ENCODE results near the gene SHROOM3. TPM values are rescaled to one million over a fixed set of nuclear protein-coding genes. Genes with fewer than 3 reads are reported as not detected.

The SHROOM3 gene
- total RNA-seq, 1 experiment from 2014 or later: 27.6 TPM

DNA sequence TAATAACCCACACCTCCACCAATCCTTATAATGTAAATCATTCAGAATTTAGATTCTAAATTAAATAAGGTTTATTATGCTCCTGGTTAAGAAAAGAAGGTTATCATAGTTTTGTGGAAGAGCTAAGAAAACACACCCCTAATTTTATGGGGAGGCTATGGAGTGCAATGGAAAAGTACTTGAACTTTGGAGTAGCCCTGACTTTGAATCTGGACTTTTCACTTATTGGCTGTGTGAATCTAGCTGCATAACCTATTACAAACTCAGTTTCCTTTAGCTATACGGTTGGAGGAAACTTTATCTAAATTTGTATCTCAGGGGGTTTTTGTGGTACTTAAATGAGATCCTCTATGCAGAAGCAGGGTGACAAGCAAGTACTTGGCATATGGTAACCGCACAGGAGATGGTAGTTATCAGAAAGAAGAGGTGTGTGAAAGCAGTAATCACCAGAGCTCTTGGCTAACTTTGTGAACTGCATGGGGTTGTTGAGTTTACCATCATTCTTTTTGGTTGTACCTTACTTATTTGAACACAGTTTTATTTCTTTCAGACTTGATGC, 143.1 kb downstream of the SHROOM3 start:
- Histone ChIP-seq H3K23me2 (ENCODE audit: insufficient read length, low read depth, low read length, poor library complexity, severe bottlenecking) (no peaks in the 10 kb centered on the region), H4K91ac (ENCODE audit: insufficient read length, low read depth, low read length) (no peak overlapping the region), H3K14ac (ENCODE audit: insufficient read depth, low read length) (no peak overlapping the region), H3K9me3 (ENCODE audit: control insufficient read depth, low read depth, low read length) (no peaks in the 10 kb centered on the region), H2BK20ac (ENCODE audit: low read depth, low read length, poor library complexity, severe bottlenecking) (no peak overlapping the region), H2BK5ac (ENCODE audit: insufficient read length, low read length) (no peak overlapping the region), H3K27ac (ENCODE audit: insufficient read length, low read depth, low read length) (no peak overlapping the region), H4K5ac (ENCODE audit: insufficient read length, low read depth, low read length) (no peak overlapping the region), H2AFZ (ENCODE audit: low read length) (no peak overlapping the region), H3K4me2 (ENCODE audit: insufficient read depth, insufficient read length, low read length) (no peak overlapping the region), H3K23ac (ENCODE audit: insufficient read length, low read depth, low read length) (no peak overlapping the region), H3K18ac (ENCODE audit: insufficient read length, low read depth, low read length) (no peak overlapping the region), H4K20me1 (ENCODE audit: control insufficient read depth, insufficient read depth, insufficient read length) (no peaks in the 10 kb centered on the region), H2BK120ac (ENCODE audit: low read depth, low read length, poor library complexity, severe bottlenecking) (no peak overlapping the region), H3K79me1 (ENCODE audit: insufficient read depth, low read depth, low read length, poor library complexity, severe bottlenecking) (no peaks in the 10 kb centered on the region), H3K4ac (ENCODE audit: low read depth, low read length) (no peak overlapping the region), H3K9ac (ENCODE audit: extremely low read depth, insufficient read length, low read length) (no peak overlapping the region), H3K56ac (ENCODE audit: insufficient read length, low read depth, low read length) (no peak overlapping the region), H4K8ac (replicated peaks; ENCODE audit: insufficient read length, low read depth, low read length) (no peak overlapping the region), H3K27me3 (ENCODE audit: insufficient read depth, low read length) (no peaks in the 10 kb centered on the region), H3T11ph (ENCODE audit: low read length) (no peak overlapping the region), H2AK5ac (ENCODE audit: insufficient read length, low read length) (no peak overlapping the region), H3K4me1 (ENCODE audit: insufficient read depth, low read length) (no peaks in the 10 kb centered on the region; the same call in 1 of the 2 replicates), H2BK15ac (ENCODE audit: low read depth, low read length) (no peak overlapping the region), H3K79me2 (ENCODE audit: insufficient read depth, low read length) (no peaks in the 10 kb centered on the region), H2BK12ac (ENCODE audit: insufficient read length, low read depth, low read length) (no peak overlapping the region)
- no peak overlapping the region for H3K27ac Mint-ChIP-seq
- H3K4me1 Mint-ChIP-seq: peaks cover 8% of the 10 kb centered on the region in 2 experiments
- no CpG with 5 or more reads among the region's 2 CpGs for WGBS (ENCODE audit: extremely low coverage, insufficient read length, low lambda C conversion rate)
- no peaks in the 10 kb centered on the region for H3K36me3 Mint-ChIP-seq (ENCODE audit: insufficient read depth in 1 of 3, low read depth in 3 of 3)
- TF ChIP-seq, protein P1, sequence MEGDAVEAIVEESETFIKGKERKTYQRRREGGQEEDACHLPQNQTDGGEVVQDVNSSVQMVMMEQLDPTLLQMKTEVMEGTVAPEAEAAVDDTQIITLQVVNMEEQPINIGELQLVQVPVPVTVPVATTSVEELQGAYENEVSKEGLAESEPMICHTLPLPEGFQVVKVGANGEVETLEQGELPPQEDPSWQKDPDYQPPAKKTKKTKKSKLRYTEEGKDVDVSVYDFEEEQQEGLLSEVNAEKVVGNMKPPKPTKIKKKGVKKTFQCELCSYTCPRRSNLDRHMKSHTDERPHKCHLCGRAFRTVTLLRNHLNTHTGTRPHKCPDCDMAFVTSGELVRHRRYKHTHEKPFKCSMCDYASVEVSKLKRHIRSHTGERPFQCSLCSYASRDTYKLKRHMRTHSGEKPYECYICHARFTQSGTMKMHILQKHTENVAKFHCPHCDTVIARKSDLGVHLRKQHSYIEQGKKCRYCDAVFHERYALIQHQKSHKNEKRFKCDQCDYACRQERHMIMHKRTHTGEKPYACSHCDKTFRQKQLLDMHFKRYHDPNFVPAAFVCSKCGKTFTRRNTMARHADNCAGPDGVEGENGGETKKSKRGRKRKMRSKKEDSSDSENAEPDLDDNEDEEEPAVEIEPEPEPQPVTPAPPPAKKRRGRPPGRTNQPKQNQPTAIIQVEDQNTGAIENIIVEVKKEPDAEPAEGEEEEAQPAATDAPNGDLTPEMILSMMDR (conservative IDR thresholded peaks at IDR 0.05): no peak
- no peaks in the 10 kb centered on the region for H3K9me3 Mint-ChIP-seq
- H3K4me3 Mint-ChIP-seq: no peak overlapping the region
- DNase-seq: no peak
- H3K27me3 Mint-ChIP-seq (ENCODE audit: low read depth): no peaks in the 10 kb centered on the region; the same call in 1 of the 2 replicates
